HepG2 (cell line): Measurements from ENCODE around the gene KCNJ1. TPM values are rescaled to one million over a fixed set of nuclear protein-coding genes. Genes with fewer than 3 reads are reported as not detected.

Source experiments
- ATAC-seq: fragments of 200-7000 bp; cut with Tn5 transposase; 3 replicates; pipeline ENCODE4 v1.9.1; 2020; ENCODE audit warnings: mild to moderate bottlenecking, moderate library complexity
- BruUV-seq: library from RNA; stranded (reverse); fragments of 400-500 nt; replicated peaks from 2 replicates; lab custom pipeline; 2021; lab: Mats Ljungman, UMichigan
- CTCF ChIA-PET: fragments of 300-600 bp; formaldehyde crosslinking; extraction: SDS; loops from one replicate; lab custom pipeline; 2021; ENCODE audit warnings: low total read pairs, inconsistent platforms, low intra/inter-chr PET ratio; lab: Yijun Ruan, JAX
- POLR2A ChIA-PET: fragments of 350-600 bp; sonication (Branson Sonifier 250); formaldehyde crosslinking; loops from one replicate; lab custom pipeline; 2020; ENCODE audit warnings: antibody characterized with exemption, inconsistent platforms; lab: Yijun Ruan, JAX
- DNase-seq: peaks from one replicate; pipeline ENCODE4 v3.0.0-alpha.2; 2015; ENCODE audit warnings: low spot score
- FAIRE-seq: peaks from 3 replicates; lab custom pipeline; 2011; peaks lifted over from hg19 to GRCh38; lab: Jason Lieb, UNC
- H2AFZ ChIP-seq: one replicate; pipeline ENCODE4 v1.6.1; 2011; ENCODE audit warnings: low read length, inconsistent platforms
- H3K27ac ChIP-seq: fragments of 300-600 bp; 3 replicates; pipeline ENCODE4 v1.8.0; 2011; ENCODE audit warnings: mixed run types, mild to moderate bottlenecking, mixed read lengths, low read length, inconsistent platforms; ENCODE audit not compliant: insufficient read depth; ENCODE audit errors: extremely low read length
- H3K27me3 ChIP-seq, 2 experiments: fragments of 200-600 bp in 1 of 2; 2 replicates in 1 of 2; 3 replicates in 1 of 2; pipeline versions ENCODE4 v1.6.0 to v1.8.0; 2011; ENCODE audit warnings: low read length in 2 of 2, mild to moderate bottlenecking in 2 of 2, moderate library complexity in 2 of 2, inconsistent platforms in 1 of 2; ENCODE audit not compliant: insufficient read depth in 2 of 2, control insufficient read depth in 1 of 2
- H3K36me3 ChIP-seq, 2 experiments: fragments of 200-600 bp in 1 of 2; replicated peaks in 1 of 2; 2 replicates in 1 of 2; 3 replicates in 1 of 2; pipeline versions ENCODE4 v1.5.1 to v1.8.0; 2011; ENCODE audit warnings: low read length in 2 of 2, inconsistent platforms in 1 of 2; ENCODE audit not compliant: insufficient read depth in 2 of 2, control insufficient read depth in 1 of 2
- H3K4me1 ChIP-seq: 2 replicates; pipeline ENCODE4 v1.5.1; 2012; ENCODE audit warnings: low read length, inconsistent platforms; ENCODE audit not compliant: insufficient read depth
- H3K4me2 ChIP-seq: 2 replicates; pipeline ENCODE4 v1.6.0; 2011; ENCODE audit warnings: low read depth, low read length, inconsistent platforms
- H3K4me3 ChIP-seq, 3 experiments: fragments of 200-600 bp in 1 of 3; sonication (generic), shearing (Covaris generic) in 1 of 3; replicated peaks in 1 of 3; 2 replicates each; pipeline ENCODE4 v1.5.1; 2011 to 2016; ENCODE audit warnings: low read length in 3 of 3, inconsistent platforms in 2 of 3, low read depth in 2 of 3, mild to moderate bottlenecking in 2 of 3, control low read depth in 1 of 3, mixed read lengths in 1 of 3; ENCODE audit not compliant: insufficient read depth in 1 of 3
- H3K79me2 ChIP-seq: one replicate; pipeline ENCODE4 v1.6.1; 2011; ENCODE audit warnings: low read length, inconsistent platforms; ENCODE audit not compliant: insufficient read depth
- H3K9ac ChIP-seq: 2 replicates; pipeline ENCODE4 v1.6.0; 2011; ENCODE audit warnings: mild to moderate bottlenecking, low read depth, low read length, inconsistent platforms; ENCODE audit not compliant: insufficient read depth
- H3K9me3 ChIP-seq: 2 replicates; pipeline ENCODE4 v1.5.1; 2012; ENCODE audit warnings: mild to moderate bottlenecking, low read length
- H4K20me1 ChIP-seq: 2 replicates; pipeline ENCODE4 v1.6.0; 2011; ENCODE audit warnings: inconsistent platforms, mild to moderate bottlenecking, low read length, moderate library complexity; ENCODE audit not compliant: insufficient read depth
- ARNT ChIP-seq: fragments of 450-650 bp; IDR thresholded peaks from 2 replicates; pipeline ENCODE4 v1.6.1; 2017
- BCL6 ChIP-seq: IDR thresholded peaks from 2 replicates; pipeline ENCODE4 v1.6.1; 2016; ENCODE audit warnings: missing genetic modification reagents, missing compliant biosample characterization
- GTF3A ChIP-seq: sonication (generic); formaldehyde crosslinking; conservative IDR thresholded peaks from 2 replicates; pipeline ENCODE4 v1.4.0; 2020; ENCODE audit warnings: mild to moderate bottlenecking, missing genetic modification reagents
- GZF1 ChIP-seq: sonication (generic); formaldehyde crosslinking; IDR thresholded peaks from 2 replicates; pipeline ENCODE4 v1.5.1; 2020; ENCODE audit warnings: mild to moderate bottlenecking, missing genetic modification reagents
- KDM3A ChIP-seq: IDR thresholded peaks from 2 replicates; pipeline ENCODE4 v1.6.1; 2018; ENCODE audit warnings: low read depth, missing compliant biosample characterization
- NFKBIZ ChIP-seq: IDR thresholded peaks from 2 replicates; pipeline ENCODE4 v1.6.1; 2018; ENCODE audit warnings: missing genetic modification reagents, missing compliant biosample characterization
- NFRKB ChIP-seq: fragments of 450-650 bp; IDR thresholded peaks from 2 replicates; pipeline ENCODE4 v1.6.1; 2017
- RBFOX2 ChIP-seq: fragments of 200-400 bp; formaldehyde crosslinking; IDR thresholded peaks from 2 replicates; pipeline ENCODE4 v1.6.1; 2017; ENCODE audit warnings: low read depth, mild to moderate bottlenecking, low read length
- SMAD1 ChIP-seq: sonication (generic); formaldehyde crosslinking; IDR thresholded peaks from 2 replicates; pipeline ENCODE4 v1.4.0; 2020; ENCODE audit warnings: missing genetic modification reagents, low read depth, mild to moderate bottlenecking, borderline replicate concordance
- ZFP41 ChIP-seq: sonication (generic); formaldehyde crosslinking; IDR thresholded peaks from 2 replicates; pipeline ENCODE4 v1.4.0; 2020; ENCODE audit warnings: mild to moderate bottlenecking, missing genetic modification reagents, borderline replicate concordance
- ZNF160 ChIP-seq: sonication (generic); formaldehyde crosslinking; IDR thresholded peaks from 2 replicates; pipeline ENCODE4 v1.8.0; 2022; ENCODE audit warnings: mild to moderate bottlenecking, inconsistent platforms, missing genetic modification reagents
- ZNF552 ChIP-seq: sonication (generic); formaldehyde crosslinking; IDR thresholded peaks from 2 replicates; pipeline ENCODE4 v1.9.0; 2022; ENCODE audit warnings: missing genetic modification reagents, mild to moderate bottlenecking, borderline replicate concordance
- ZNF614 ChIP-seq: IDR thresholded peaks from 2 replicates; pipeline ENCODE4 v1.6.1; 2018; ENCODE audit warnings: missing biosample characterization, missing genetic modification reagents, inconsistent platforms, borderline replicate concordance
- ZNF746 ChIP-seq: sonication (generic); formaldehyde crosslinking; IDR thresholded peaks from 2 replicates; pipeline ENCODE4 v1.8.0; 2022; ENCODE audit warnings: mild to moderate bottlenecking, missing genetic modification reagents
- ZNF883 ChIP-seq: sonication (generic); formaldehyde crosslinking; IDR thresholded peaks from 2 replicates; pipeline ENCODE4 v1.5.1; 2020; ENCODE audit warnings: mild to moderate bottlenecking, missing genetic modification reagents; ENCODE audit errors: not compliant biosample characterization
- WGBS: methylation state at CpG from one replicate; pipeline ENCODE4 v1.1.6; 2017; ENCODE audit warnings: low lambda C conversion rate; 5-methylcytosine and 5-hydroxymethylcytosine counted together
- in situ Hi-C: cut with HindIII; loops from 2 replicates; pipeline ENCODE4 v1.10.0; 2017; ENCODE audit warnings: low pct_unique_long_range_greater_than_20kb; ENCODE audit not compliant: extremely low pct_ligation_motif_present
- intact Hi-C: fragments of 100-400 bp; cut with micrococcal nuclease; formaldehyde crosslinking; loops from one replicate; pipeline ENCODE4 v1.10.0; 2022; ENCODE audit not compliant: unreplicated experiment
- polyA plus RNA-seq, 8 experiments: library from polyadenylated mRNA; depleted of rRNA in 3 of 8; stranded (reverse) in 7 of 8; unstranded in 1 of 8; fragments of >200 nt; fragmentation: Illumina TruSeq in 4 of 8; extraction: Trizol in 4 of 8; gene quantifications; 2 replicates each; pipeline versions ENCODE4 v1.2.1 to v1.2.3, GENCODE V29; 2011 to 2016; ENCODE audit warnings: low read depth in 4 of 8, missing spikeins in 1 of 8, mixed read lengths in 1 of 8; ENCODE audit not compliant: insufficient read depth in 1 of 8
- total RNA-seq, 5 experiments: library from RNA; depleted of rRNA; stranded (reverse); fragments of >200 nt; fragmentation: Illumina TruSeq; extraction: Trizol; gene quantifications; 2 replicates each; pipeline ENCODE4 v1.2.3, GENCODE V29; 2016; ENCODE audit warnings: low read depth in 1 of 5
- TF ChIP-seq, protein P1 (sequence below): sonication (generic); formaldehyde crosslinking; conservative IDR thresholded peaks from 2 replicates; pipeline ENCODE4 v1.8.0; 2022; ENCODE audit warnings: missing genetic modification reagents
- TF ChIP-seq, protein P2 (sequence below): sonication (generic); formaldehyde crosslinking; IDR thresholded peaks from 2 replicates; pipeline ENCODE4 v1.4.0; 2020; ENCODE audit warnings: missing genetic modification reagents, borderline replicate concordance

KCNJ1 gene
- total and polyA plus RNA-seq, 2 of the 13 experiments (the other 11 are each of a cell fraction or from before 2014, with no cell fraction given), result not detected

DNA sequence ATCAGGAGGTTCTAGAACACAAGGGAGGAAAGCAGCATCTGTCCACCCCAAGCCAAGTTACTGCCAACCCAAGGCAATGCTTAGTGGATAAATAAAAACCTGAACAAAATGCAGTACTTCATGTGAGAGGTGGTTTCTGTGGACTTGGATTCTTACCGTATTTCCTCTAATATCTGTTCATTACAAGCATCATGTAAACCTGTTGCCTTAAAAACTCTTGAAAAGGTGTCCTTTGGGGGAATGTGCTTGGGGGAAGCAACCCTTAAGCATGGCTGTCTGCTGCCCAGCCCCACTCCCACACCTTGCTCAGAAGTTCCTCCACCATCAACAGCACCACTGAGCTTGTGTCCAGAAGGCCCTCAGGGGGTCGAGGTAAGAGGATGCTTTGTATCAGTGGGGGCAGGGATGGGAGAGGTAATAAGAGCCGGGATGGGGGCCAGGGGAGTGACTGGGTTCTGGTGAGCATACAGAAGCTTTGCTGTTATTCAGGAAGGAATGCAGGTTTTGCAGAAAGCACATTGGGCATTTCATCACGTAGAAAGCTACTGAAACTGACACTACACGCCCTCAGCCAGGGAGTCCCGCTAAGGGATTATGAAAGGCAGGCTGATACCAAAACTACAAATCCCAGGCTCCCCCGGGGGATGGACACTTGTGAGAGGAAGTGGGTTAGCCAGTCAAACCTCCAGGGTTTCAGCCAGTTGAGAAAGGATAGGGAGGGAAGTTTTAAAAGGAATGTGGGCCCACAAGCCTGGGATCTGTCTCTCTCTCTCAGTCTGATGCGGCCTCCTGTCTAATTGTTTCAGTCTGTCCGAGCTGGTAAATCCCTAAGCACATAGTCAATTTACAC lies 52.0 kb downstream of the KCNJ1 start:
- FAIRE-seq (no peak), DNase-seq (no peak), ATAC-seq (no peak)
- Histone ChIP-seq H3K27ac (no peak overlapping the region), H3K4me2 (no peak overlapping the region), H3K9ac (no peak overlapping the region), H3K9me3 (no peaks in the 10 kb centered on the region), H3K27me3 (peaks cover 0 to 13% of the 10 kb centered on the region in 2 experiments; a peak in 4 of 5 replicates), H3K36me3 (no peaks in the 10 kb centered on the region), H3K4me1 (no peaks in the 10 kb centered on the region), H2AFZ (no peak overlapping the region), H4K20me1 (no peaks in the 10 kb centered on the region), H3K79me2 (no peaks in the 10 kb centered on the region), H3K4me3 (no peak overlapping the region)
- CTCF ChIA-PET, result no interaction called here
- in situ Hi-C loops, result no loop called here
- intact Hi-C loops, result no loop called here
- no peak for TF ChIP-seq RBFOX2
- no peak for TF ChIP-seq ARNT
- no peak for TF ChIP-seq ZNF883 (CRISPR knock-in tag)
- TF ChIP-seq GZF1 (CRISPR knock-in tag), result peak; percentile 99
- no TSS peak for BruUV-seq
- POLR2A ChIA-PET, result no interaction called here
- 25% methylated on average over 9 of the region's 9 CpGs for WGBS

DNA sequence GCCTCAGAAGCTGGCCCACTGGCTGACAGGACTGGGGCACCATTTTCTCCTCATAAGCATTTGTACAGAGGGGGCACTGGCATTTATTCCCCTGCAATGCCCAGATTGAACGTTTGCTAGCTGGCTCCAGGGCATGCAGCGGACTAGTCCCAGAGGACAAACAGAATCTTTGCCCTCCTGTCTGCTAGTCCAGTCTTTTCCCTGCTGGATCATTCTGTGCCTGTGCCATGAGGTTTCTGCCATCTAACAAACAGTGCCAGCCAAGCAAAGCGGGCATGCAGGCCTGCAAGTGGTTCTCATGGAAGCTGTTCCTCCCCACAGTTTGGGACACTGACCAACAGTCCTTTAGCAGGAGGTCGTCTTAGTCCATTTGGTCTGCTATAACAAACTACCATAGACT lies 53.4 kb downstream of the KCNJ1 start:
- POLR2A ChIA-PET, result no interaction called here
- FAIRE-seq, result no peak
- CTCF ChIA-PET, result no interaction called here
- Histone ChIP-seq H2AFZ (no peak overlapping the region), H3K27me3 (peaks cover 0 to 17% of the 10 kb centered on the region in 2 experiments; a peak in 4 of 5 replicates), H3K36me3 (no peaks in the 10 kb centered on the region), H3K9ac (no peak overlapping the region), H3K27ac (no peak overlapping the region), H3K4me1 (no peaks in the 10 kb centered on the region), H3K9me3 (no peaks in the 10 kb centered on the region), H4K20me1 (no peaks in the 10 kb centered on the region), H3K79me2 (no peaks in the 10 kb centered on the region), H3K4me2 (no peak overlapping the region), H3K4me3 (no peak overlapping the region)
- BruUV-seq, result no TSS peak
- DNase-seq, result no peak
- 7% methylated on average over 3 of the region's 4 CpGs for WGBS
- in situ Hi-C loops, result no loop called here
- intact Hi-C loops, result no loop called here
- no peak for ATAC-seq
- TF ChIP-seq ZNF746 (CRISPR knock-in tag) (no peak), GTF3A (CRISPR knock-in tag) (no peak), ZNF160 (CRISPR knock-in tag) (no peak), ZNF614 (no peak), SMAD1 (CRISPR knock-in tag) (no peak), NFKBIZ (no peak), KDM3A (CRISPR knock-in tag) (no peak), BCL6 (CRISPR knock-in tag) (no peak), ZNF552 (no peak), NFRKB (no peak), ZFP41 (CRISPR knock-in tag) (no peak)
- TF ChIP-seq, protein P1, sequence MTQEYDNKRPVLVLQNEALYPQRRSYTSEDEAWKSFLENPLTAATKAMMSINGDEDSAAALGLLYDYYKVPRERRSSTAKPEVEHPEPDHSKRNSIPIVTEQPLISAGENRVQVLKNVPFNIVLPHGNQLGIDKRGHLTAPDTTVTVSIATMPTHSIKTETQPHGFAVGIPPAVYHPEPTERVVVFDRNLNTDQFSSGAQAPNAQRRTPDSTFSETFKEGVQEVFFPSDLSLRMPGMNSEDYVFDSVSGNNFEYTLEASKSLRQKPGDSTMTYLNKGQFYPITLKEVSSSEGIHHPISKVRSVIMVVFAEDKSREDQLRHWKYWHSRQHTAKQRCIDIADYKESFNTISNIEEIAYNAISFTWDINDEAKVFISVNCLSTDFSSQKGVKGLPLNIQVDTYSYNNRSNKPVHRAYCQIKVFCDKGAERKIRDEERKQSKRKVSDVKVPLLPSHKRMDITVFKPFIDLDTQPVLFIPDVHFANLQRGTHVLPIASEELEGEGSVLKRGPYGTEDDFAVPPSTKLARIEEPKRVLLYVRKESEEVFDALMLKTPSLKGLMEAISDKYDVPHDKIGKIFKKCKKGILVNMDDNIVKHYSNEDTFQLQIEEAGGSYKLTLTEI, result no peak
- TF ChIP-seq, protein P2, sequence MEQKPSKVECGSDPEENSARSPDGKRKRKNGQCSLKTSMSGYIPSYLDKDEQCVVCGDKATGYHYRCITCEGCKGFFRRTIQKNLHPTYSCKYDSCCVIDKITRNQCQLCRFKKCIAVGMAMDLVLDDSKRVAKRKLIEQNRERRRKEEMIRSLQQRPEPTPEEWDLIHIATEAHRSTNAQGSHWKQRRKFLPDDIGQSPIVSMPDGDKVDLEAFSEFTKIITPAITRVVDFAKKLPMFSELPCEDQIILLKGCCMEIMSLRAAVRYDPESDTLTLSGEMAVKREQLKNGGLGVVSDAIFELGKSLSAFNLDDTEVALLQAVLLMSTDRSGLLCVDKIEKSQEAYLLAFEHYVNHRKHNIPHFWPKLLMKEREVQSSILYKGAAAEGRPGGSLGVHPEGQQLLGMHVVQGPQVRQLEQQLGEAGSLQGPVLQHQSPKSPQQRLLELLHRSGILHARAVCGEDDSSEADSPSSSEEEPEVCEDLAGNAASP, result no peak
